ENCODE measurements around the gene ITPR2.
A peak's percentile ranks its signal among the peaks of the same experiment; 100 is the strongest.
"Not testable (repeated sequence)": the region's sequence is repeated elsewhere in the genome, so short reads cannot be mapped to it uniquely, and the experiment has no call there.

ITPR2 gene

DNA sequence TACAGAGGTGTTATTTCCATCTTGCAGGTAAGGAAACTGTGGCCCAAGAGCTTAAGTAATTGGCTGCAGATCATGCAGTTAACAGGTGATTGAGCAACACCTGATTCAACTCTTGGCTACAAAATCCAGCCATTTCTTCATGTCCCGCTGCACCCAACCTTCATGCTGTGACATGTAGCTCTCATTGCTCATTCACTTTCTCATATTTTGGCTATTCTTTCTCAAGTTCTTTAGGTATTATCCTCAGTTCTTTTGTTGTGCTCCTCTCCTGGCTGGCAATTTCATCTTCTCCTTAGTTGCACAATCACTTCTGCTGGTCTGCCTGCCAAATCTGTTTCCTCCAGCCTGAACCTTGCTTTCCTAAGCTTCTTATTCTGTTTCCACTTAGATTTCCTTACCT, 336.8 kb downstream of the ITPR2 start:
- no peak for DNase-seq

DNA sequence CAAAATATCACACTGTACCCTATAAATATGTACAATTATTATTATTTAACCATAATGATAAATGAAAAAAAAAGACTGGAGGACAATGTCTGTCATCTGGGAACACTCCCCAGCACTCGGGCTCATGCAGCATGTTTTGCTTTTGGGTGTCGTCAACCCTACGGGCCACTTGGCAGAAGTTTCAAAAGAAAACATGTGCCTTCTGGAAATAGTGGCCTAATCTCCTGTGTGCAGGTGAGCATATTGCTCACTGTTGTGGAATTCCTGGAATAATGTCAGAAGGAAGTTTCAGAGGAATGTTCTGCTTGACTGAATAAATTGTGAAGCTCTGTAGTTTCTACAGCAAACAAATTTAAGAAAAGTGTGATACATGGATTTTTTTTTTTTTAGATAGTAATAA, 339.3 kb downstream of the ITPR2 start:
- DNase-seq = no peak

DNA sequence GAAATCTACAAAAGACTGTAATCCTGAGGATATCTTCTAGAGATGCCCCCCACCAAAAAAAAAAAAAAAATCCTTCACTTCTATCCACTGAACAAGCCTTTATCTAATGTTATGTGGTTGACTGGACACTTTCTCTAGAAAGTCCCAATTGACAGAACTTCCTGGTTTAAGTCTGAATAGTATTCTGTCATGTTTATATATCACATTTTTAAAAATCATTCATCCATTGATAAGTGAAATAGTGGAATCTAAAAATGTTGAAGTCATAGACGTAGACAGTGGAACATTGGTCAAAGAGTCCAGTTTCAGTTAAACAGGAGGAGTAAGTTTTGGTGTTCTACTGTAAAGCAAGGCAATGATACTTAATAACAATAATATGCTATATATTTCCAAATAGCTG, 340.6 kb downstream of the ITPR2 start:
- no peak for DNase-seq

DNA sequence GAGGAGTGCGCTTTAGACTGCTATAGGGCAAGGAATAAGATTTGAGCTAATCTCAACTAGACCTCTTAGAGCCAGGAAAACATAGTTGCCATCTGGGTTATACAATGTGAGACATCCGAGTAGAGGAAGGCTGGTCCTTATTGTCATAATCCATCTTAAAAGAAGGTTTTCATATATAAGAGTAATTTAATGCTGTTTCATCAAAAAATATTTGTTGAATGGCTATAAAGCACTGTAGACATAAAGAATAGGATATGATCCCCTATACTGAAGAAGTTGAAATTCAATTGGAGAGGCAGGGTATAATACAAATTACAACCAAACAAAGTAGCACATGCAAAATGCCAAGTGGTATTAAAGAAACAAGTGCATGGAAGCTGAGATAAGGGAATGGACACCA, 343.1 kb downstream of the ITPR2 start:
- no peak for DNase-seq

DNA sequence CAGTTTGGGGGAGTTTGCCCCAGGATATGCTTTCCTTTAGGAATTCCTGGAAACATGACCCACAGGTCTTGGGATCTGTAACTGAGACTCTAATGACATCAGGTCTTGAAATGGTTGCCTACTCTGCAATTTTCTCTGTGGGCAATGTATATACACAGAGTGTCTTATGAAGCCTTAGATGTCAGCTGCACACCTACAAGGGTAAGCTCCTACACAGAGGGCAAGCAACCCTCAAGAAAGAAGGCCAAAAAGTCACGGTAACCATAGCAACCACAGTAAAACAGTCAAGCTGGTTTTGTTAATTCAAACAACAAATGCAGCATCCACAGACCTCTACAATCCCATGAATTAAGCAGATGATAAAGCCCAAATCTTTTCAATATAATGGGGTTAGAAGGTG, 344.6 kb downstream of the ITPR2 start:
- no peak for DNase-seq

DNA sequence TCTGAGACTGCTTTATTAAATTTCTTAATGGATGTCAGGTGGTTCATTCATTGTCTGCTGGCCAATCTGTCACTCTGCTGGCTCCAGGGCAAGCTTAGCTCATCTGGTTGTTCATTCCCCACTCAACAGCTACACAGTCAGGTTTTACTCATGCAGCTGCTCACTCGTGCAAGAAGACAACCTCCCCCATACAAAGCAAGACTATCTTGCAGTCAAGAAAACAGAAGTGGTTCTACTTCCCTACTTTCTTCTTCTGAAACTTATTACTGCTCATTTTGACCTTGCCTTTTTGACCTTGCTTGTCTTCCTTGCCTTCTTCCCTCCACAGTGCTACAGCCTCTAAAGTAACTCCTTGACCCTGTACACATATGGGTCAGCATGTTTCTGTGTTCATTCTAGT, 359.7 kb downstream of the ITPR2 start:
- peak in 1 of 2 experiments; percentile 52 for DNase-seq

DNA sequence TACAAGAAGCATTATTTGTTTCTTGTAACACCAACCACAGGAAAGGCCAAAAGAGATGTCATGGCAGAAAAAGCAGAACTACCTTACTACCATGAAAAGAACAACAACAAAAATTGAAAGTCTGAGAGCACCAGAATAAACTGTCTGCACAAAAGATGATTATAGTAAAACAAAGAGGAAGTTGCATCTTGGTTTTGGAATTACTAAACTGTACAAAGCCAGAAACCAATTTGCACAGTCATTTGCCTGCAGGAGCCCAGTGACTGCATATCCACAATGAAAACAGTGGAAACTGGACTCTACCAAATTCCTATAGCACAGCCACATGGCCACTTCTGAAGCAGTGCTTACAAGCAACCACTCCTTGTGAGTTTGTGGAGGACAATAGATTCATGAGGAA, 361.4 kb downstream of the ITPR2 start:
- DNase-seq = no peak

DNA sequence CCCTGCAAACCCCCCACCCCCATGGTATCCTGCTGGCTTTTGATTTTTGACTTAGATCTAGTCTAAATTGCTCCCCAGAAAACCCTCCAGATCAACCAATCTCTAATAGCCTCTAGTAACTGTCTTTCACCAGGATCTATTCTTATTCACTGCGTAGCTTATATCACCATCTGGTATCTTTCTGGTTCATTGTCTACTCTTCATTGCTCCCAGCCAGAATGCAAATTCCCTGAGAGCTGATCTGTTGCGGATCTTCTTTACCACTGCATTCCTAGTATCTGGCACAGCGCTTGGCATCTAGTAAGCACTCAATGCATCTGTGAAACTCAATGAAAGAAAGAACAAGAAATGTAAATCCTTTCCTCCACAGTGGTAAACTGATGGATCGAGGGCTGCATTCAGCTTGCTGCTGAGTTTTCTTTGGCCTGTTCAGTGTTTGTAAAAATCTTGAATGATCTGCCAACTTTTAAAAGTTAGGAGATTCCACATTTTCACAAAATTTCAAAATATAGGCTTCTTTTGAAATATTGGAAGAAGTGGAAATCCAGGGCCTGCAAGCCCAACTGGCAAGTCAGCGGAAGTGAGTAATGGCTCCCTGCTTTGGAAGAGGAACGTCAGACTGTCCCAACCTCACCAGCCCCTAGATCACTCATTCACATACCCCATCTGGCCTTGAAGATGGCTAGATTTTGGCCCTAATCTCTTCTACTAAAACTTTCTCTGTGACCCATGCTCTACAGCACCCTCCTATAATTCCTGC, 363.4 kb downstream of the ITPR2 start:
- DNase-seq = peak; percentile 46 to 84

DNA sequence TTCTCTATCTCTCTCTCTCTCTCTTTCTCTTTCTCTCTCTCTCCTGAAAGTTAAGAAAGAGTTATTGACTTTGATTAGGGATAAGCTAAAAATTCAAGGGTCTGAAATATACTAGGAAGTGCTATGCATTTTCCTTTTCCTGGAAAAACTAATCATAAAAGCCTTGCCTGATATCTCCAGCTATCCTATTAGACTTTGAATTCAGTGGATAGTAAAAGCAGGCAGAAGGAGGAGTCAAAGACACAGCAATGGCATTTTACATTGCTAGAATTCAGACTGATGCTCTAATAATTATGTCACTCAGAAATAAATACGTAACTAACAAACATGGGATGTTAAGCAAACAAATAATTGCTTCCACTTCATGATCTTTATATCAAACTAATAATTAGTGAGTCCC, 365.6 kb downstream of the ITPR2 start:
- DNase-seq = no peak

DNA sequence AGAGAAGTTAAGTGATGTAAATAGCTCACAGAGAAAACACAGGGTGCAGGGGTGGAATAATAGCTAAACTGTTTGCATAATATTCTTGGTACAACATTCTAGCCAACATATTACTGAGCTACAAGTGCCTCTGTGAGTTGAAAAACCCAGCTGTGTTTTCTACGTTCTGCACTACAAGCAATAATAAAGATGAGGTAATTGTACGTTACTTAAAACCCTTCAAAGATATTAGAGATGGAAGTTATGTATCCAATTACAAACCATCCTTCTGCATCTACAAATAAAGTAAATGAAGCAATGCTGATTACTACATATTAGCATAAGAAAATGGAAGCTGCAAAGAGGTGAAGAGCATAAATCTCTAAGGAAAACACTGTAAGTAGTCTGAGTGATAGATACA, 366.3 kb downstream of the ITPR2 start:
- DNase-seq = no peak

DNA sequence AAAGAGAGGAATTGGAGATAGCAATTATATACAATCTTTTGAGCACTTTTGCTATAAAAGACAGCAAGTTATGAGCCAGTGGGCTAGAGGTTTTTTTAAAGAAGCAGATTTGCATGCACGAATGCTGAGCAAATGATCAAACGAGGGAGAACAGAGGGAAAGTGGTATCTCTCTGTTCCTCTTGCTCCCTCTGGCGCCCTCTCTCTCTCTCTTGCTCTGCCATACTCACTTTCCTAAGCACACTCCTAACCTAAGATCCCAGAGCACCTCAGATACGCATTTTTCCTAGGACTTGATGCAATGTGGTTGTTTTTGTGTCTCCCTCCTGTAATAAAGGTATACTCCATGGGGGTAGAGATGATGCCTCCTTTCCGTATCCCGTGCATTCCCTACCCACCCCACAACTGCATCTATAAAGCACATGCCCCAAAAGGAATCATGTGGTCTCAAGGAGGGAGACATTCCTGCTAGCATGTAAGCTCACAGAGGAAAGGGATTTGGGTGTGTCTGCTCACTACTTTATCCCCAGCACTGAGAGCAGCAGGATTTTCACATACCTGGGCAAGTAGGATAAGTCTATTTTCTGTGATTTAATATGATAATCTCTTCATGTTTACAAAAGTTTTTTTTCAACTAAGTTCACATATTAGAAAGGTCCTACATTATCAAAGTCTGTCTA, 367.4 kb downstream of the ITPR2 start:
- DNase-seq = no peak

DNA sequence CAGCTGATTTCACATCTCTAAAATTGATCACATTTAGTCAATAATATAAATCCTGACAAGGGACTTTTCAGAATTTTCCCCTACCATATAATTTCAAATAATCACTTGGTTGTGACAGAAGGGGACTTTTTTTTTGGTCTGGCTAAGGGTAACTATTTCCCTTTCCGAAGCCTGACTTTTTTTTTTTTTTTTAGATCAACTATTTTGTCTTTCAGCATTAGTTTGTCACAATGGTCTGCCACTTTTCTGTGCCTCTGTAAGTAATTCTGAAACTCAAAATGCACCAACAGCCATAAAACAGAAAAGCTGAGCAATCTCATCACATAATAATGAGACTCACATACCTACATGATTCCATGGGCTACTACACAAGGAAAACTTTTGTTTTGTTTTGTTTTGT, 371.2 kb downstream of the ITPR2 start:
- DNase-seq = no peak

DNA sequence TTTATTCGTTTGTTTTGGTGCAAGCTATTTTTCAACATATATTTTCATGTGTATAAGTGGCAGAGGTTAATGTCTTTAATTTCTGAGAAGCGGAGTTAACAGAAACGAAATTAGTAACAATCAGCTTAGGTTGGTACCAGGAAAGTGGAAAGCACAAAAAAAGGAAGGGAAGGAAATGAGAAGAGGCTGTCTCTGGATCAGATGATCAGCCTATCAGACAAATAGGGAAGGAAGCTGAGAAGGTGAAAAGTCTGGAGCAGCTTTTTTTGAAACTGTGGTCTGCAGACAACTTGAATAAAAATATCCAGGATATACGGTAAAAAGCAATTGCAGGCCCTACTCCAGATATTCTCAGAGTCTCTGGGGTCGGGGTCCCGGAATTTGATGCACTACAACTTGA, 372.6 kb downstream of the ITPR2 start:
- DNase-seq = no peak

DNA sequence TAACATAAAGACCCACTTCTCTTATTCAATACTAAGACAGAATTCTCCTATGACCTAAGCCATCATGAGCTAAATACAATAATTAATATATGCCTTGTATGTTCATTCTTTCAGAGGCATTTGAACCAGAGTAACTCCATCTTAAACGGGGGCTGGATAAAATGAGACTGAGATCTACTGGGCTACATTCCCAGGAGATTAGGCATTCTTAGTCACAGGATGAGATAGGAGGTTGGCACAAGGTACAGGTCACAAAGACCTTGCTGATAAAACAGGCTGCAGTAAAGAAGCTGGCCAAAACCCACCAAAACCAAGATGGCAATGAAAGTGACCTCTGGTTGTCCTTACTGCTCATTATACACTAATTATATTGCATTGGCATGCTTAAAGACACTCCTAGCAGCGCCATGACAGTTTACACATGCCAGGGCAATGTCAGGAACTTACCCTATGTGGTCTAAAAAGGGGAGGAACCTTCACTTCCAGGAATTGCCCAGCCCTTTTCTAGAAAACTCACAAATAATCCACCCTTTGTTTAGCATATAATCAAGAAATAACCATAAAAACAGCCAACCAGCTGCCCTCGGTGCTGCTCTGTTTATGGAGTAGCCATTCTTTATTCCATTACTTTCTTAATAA, 376.9 kb downstream of the ITPR2 start:
- no peak for DNase-seq

DNA sequence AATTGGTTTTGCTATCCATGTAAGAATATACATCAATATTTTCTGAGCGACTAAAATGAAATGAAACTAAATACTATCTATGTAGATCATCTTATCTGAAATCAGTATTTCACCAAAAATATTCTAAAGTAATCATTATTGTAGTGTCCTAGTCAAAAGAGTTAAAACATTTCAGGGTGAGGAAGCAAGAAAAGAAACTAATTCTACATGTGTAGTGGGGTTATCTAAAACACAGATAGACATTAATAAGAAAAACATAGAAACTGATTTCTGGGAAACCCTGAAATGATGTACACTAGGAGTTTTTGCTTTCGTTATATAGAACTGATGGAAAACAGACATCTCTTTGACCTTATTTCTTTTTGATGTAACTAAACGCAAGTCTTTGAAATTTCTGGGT, 379.7 kb downstream of the ITPR2 start:
- no peak for DNase-seq

DNA sequence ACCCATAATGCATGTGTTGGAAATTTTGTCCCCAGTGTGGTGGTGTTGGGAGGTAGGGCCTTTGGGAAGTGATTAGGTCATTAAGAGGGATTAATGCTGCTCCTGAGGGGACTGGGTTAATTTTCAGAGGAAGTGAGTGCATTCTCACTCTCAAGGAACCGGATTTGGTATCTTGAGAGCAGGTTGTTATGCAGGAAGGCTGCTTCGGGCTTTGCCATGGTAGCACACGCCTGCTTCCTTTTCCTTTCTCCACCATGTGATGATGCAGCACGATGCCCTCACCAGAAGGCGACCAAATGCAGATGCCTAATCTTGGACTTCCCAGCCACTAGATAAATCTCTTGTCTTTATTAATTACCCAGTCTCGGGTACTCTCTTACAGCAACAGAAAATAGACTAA, 380.5 kb downstream of the ITPR2 start:
- no peak for DNase-seq

DNA sequence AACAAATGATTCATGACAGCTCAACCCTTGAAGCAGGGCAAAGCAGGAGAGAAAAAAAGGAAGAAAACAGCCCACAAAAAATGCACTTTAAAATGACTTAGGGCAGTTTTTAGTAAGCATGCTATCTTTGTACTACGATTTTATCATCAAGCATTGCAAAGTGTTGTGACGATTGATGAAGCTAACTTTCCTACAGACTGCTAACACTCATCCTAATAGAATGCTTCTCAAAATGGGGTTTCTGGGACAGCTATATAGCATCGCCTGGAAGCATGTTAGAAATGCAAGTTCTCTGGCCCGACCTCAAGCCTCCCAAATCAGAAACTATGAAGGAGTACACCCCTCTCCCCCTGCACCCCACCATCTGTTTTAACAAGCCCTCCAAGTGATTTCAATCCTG, 381.2 kb downstream of the ITPR2 start:
- no peak for DNase-seq

DNA sequence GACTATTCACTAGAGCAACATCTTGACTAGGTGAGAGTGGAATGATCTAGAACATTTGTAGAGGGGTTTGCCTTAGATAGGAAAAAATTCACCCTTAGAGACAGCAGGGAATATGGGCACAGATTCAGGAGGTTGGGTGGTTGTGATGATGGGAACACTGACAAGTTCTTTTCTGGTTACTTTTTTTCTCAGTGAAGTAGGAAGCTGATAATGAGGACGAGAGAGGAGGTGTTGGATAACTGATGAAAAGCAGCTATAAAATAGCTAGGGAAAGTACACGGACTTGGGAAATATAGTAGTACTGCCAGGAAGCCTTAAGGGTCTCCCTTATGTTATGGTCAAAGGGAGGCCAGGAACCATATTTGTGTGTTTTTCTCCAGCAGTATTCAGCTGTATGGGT, 387.1 kb downstream of the ITPR2 start:
- DNase-seq = no peak

DNA sequence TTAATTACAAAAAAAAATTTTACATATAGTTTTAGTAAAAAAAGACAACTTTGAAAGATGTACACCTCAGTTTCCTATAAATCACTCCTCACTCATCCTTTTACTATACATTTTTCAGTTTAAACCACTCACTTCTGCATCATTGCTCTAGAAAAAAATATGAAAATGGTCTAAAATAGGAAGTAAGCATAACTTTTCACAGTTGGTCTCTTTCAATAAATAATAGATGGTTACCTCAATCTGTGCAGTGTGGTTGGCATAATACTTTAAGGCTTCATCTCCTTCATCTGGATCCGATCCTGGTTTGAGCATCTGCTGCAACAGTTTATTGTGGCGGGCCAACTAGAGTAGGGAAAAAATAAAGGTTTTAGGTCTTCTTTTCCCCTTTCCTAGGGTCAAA, 389.7 kb downstream of the ITPR2 start:
- DNase-seq = peak; percentile 66 to 90

DNA sequence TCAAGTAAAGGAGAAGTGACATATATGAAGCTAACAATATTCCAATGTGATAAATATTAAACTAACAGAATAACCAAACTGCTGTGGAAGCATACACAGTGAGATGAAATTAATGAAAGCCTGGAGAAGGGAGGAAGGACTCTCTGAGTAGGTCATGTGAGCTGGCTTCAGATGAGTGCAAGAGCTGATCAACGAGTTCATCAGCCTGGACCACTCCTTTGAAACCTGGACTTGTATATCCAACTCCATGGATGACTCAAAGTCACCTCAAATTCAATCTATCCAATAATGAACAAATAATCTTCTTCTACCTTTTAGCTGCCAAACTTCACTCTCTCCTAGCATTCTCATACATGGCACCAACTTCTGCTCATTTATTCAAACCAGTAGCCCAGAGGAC, 391.6 kb downstream of the ITPR2 start:
- DNase-seq = no peak

DNA sequence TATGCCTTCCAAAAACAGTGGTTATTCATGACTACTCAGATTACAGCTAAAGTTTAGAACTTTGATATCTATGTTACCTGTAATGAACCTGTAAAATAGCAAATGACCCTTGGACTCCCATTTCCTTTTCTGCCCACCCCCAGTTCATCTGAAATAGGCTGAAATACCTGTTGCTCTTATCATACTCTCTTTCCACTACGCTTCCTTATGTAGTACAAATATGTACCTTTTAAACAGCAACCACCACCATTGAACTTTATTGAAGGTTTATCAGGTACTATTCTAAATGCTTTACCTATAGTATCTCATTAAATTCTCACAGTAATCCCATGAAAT, 398.0 kb downstream of the ITPR2 start:
- no peak for DNase-seq

DNA sequence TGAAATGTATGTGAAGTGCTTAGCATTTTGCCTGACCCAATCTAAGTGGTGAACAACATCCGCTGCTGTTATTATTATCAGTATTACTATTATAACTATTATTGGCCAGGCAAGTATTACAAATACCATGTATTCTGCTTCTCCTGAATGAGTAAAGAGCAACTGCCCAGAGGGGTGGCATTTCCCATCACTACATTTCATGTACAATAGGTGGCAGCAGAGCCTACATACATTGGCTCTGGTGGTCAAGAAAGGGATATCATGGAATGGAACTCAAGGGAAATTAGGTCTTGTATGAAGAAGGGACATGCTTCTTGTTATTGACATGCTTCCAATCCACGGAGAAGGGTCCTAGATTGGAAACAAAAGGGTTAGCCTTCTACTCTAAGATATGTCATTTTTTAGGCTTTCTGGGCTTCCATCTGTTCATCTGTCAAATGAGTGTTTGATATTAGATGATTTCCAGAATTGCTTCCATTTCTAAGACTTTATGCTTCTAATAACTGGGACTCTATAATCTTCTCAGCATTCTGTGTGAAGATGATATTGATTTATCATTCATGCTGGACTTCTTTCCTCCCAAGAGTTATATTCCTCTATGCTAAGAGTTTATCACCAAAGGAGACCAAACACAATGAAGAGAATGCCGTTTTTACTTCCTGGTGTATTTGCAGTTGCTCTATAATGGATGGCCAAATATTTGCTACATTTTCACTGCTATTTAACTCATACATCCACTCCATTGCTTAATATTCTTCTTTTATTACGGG, 398.5 kb downstream of the ITPR2 start:
- DNase-seq = peak in 1 of 2 experiments; percentile 72

DNA sequence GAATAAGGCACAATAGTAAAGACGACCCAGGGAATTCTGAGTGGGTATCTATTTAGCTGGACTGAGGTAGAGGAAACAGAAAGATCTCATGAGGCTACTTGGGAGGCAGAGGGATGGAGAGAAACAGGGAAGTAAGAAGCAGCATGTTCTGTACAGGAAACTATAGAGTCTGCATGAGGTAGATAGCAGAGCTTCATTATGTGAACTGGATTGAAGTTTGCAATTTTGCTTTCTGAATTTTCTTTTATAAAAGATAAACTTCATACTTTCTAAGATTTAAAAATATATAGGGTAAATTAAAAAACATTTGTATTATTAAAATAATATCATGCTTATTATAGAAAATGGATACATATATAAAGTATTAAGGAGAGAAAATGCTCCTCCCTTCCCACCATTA, 399.3 kb downstream of the ITPR2 start:
- DNase-seq = not testable (repeated sequence)

DNA sequence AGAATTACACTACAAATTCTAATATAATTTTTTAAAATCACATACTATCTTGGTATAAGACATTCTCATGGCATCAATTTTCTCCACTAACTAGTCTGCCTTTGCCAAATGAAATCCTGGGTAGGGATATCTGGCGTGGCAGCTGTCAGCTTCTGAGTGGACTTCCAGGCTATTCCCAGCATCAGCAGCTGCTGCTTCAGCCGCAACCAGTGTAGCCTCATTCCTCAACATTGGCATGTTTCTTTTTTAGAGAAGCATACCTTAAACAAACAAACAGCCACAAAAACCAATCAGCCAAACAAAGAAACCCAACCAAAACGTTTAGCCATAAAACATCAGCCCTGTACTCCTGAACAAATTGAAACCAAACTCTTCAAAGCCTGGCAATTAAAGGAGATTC, 401.8 kb downstream of the ITPR2 start:
- no peak for DNase-seq

Data from NCI-H446 (cell line).